Epithelial cell of proximal tubule (primary cell): Measurements from ENCODE around the gene VWA3B. TPM values are rescaled to one million over a fixed set of nuclear protein-coding genes. Genes with fewer than 3 reads are reported as not detected.

Experiments used
- DNase-seq: peaks from one replicate; pipeline ENCODE4 v3.0.0-alpha.2; 2011; ENCODE audit warnings: low read depth
- H3K4me3 ChIP-seq: 2 replicates; pipeline ENCODE4 v1.5.1; 2011; ENCODE audit warnings: low read depth, mild to moderate bottlenecking, low read length
- total RNA-seq: library from RNA; depleted of rRNA; stranded (reverse); fragments of >200 nt; gene quantifications from 2 replicates; pipeline ENCODE4 v1.2.3, GENCODE V29; 2015
- TF ChIP-seq, protein P1 (sequence below): conservative IDR thresholded peaks from 2 replicates; pipeline ENCODE4 v1.5.1; 2012; ENCODE audit warnings: low read depth, mild to moderate bottlenecking, low read length

The VWA3B gene
- total RNA-seq, 1 donor from 2014 or later = not detected

GRCh38 chr2:98245491-98245890 lies 158.5 kb downstream of the VWA3B start:
- TF ChIP-seq, protein P1, sequence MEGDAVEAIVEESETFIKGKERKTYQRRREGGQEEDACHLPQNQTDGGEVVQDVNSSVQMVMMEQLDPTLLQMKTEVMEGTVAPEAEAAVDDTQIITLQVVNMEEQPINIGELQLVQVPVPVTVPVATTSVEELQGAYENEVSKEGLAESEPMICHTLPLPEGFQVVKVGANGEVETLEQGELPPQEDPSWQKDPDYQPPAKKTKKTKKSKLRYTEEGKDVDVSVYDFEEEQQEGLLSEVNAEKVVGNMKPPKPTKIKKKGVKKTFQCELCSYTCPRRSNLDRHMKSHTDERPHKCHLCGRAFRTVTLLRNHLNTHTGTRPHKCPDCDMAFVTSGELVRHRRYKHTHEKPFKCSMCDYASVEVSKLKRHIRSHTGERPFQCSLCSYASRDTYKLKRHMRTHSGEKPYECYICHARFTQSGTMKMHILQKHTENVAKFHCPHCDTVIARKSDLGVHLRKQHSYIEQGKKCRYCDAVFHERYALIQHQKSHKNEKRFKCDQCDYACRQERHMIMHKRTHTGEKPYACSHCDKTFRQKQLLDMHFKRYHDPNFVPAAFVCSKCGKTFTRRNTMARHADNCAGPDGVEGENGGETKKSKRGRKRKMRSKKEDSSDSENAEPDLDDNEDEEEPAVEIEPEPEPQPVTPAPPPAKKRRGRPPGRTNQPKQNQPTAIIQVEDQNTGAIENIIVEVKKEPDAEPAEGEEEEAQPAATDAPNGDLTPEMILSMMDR = no peak
- no peak for DNase-seq
- no peak overlapping the region for H3K4me3 ChIP-seq

GRCh38 chr2:98247383-98247782 lies 160.4 kb downstream of the VWA3B start:
- no peak for DNase-seq
- no peak overlapping the region for H3K4me3 ChIP-seq
- TF ChIP-seq, protein P1 = no peak

DNA sequence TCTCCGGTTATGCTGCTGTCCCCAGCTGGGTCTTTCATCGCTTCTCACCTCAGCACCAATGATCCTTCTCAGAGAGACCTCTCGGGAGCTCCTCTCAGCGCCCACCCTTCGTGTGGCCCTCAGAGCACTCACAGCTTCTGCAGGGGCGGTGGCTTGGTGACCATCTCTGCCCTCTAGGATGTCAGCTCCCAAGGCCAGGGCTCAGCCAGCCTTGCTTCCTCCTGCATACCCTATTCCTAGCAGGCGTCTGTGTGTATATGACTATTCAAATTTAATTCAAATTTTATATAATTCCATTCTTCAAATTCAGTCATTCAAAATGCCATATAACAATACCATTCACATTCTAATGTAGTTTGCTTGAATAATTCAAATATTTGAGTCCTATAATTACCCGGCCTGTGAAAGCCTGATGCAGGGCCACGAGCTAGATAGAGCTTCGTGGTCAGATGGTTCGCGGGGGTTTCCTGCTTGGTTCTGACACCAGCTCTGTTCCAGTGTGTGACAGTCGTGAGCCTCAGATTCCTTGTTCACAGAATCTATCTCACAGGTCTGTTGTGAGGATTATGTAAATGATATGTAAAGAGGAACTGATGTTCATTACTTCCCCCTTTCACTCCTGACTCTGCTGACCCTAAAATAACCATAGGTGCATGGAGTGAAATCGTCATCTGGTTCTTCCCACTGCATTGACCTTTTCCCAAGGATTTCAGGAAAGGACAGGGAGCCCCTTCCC lies 165.2 kb downstream of the VWA3B start:
- TF ChIP-seq, protein P1 = no peak
- no peak for DNase-seq
- no peak overlapping the region for H3K4me3 ChIP-seq

GRCh38 chr2:98253461-98254070 lies 166.6 kb downstream of the VWA3B start:
- TF ChIP-seq, protein P1 = no peak
- no peak overlapping the region for H3K4me3 ChIP-seq
- DNase-seq = no peak

GRCh38 chr2:98254504-98255059 lies 167.6 kb downstream of the VWA3B start:
- TF ChIP-seq, protein P1 = no peak
- no peak overlapping the region for H3K4me3 ChIP-seq
- DNase-seq = no peak

GRCh38 chr2:98258906-98259305 lies 171.9 kb downstream of the VWA3B start:
- TF ChIP-seq, protein P1 = no peak
- no peak for DNase-seq
- H3K4me3 ChIP-seq = no peak overlapping the region
